ENCODE data around the gene POLR1G.

- TF ChIP-seq POLR2AphosphoS5 (IDR thresholded peaks at IDR 0.05) (no peak), CTCF (IDR thresholded peaks at IDR 0.05) (no peak), POLR2A (IDR thresholded peaks at IDR 0.05) (no peak)
Measured at GRCh38 chr19:45445139-45445538, 38.7 kb downstream of the POLR1G start.

Data from gastroesophageal sphincter (tissue), 3 donors.